ENCODE data around the gene LRP8.

Gene LRP8

GRCh38 chr1:53359225-53359933 is 31.5 kb upstream of the LRP8 start:
- DNase-seq, result no peak

GRCh38 chr1:53356637-53357036 is 28.8 kb upstream of the LRP8 start:
- no peak for DNase-seq

DNA sequence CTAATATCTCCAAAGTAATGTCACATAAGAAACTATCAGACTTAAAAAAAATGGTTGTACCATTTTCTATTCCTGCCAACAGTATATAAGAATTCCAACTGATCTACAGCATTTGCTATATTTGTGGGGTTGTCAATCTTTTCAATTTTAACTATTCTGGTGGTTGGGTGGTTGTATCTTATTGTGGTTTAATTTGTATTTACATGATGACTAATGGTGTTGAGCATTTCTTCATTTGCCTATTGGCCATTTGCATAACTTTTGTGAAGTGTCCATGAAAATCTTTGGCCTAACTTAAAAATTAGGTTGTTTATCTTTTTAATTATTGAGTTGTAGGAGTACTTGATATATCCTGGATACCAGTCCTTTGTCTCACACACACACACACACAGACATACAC is 26.2 kb upstream of the LRP8 start:
- no peak for DNase-seq

DNA sequence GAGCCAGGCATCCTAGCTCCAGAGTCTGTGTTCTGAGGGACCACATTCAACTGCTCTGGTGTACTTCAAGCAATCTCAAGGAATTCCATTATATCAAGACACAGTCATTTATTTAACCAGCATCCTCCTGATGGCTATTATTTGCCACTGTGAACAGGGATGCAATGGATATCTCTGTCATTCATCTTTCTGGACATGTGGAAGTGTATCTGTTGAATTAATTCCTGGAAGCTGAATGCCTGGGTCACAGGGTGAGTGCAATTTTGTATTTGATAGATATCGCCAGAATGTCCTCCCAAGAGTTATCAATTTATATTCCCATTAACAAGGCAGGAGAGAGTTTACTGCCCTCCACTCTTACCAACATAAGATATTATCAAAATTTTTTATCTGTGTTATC is 24.7 kb upstream of the LRP8 start:
- no peak for DNase-seq

GRCh38 chr1:53350853-53351767 is 23.2 kb upstream of the LRP8 start:
- DNase-seq, result no peak

GRCh38 chr1:53349968-53350852 is 22.3 kb upstream of the LRP8 start:
- DNase-seq, result no peak

GRCh38 chr1:53349369-53349835 is 21.5 kb upstream of the LRP8 start:
- no peak for DNase-seq

DNA sequence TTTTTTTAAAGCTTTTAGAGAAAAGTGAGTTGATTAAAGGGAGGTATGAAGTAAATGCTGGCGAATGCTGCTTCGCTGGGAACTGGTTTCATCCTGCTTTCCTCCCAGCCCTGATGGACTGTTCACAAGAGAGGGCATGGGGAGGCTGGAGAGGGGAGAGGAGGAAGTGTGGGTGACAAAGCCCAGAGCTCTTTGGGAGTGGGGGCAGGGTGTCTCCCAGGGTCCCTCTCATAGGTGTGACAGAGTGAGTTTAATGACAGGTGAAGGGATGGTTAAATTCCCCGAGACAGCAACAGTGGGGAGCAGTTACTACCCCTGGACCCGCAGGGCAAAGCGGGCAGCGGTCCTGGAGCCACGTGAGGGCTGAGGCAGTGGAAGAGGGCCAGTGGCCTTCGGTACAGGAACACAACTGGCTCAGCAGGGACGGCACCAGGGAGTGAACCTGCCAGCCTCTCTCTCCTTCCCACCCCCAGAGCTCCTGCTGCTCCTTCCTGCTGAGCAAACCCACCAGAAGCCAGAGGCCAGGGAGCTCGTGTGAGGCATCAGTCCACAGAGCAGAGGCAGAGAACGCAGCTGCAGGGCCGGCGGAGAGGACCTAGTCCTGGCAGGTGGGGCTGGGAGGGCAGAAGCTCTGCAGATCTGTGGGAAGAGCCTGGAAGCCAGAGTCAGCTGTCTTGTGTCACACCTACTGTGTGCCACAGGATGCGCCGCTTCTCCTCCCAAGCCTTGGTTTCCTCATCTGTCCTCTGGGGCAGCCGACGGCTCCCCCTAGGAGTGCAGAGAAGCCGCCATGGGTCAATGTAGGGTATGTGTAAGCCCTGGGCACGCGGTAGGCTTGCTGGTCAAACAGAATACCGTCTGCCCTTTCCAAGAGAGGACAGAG is 20.9 kb upstream of the LRP8 start:
- DNase-seq, result no peak

DNA sequence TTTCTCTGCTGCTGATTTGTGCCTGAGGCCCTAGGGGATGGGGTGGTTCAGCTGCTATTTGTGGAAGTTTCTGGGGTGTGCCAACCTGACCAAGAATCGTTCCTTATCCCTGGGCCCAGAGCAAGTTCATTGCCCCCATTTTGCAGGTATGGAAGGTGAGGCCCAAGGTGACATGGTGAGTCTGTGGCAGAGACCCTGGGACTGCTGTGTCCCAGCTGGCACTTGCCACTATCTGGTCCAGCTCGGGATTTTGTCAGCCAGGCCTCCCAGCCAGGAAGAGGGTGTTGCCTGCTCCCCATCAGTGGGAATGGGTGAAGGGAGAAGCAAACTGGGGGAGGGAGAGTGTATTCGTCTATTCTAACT is 18.9 kb upstream of the LRP8 start:
- no peak for DNase-seq

DNA sequence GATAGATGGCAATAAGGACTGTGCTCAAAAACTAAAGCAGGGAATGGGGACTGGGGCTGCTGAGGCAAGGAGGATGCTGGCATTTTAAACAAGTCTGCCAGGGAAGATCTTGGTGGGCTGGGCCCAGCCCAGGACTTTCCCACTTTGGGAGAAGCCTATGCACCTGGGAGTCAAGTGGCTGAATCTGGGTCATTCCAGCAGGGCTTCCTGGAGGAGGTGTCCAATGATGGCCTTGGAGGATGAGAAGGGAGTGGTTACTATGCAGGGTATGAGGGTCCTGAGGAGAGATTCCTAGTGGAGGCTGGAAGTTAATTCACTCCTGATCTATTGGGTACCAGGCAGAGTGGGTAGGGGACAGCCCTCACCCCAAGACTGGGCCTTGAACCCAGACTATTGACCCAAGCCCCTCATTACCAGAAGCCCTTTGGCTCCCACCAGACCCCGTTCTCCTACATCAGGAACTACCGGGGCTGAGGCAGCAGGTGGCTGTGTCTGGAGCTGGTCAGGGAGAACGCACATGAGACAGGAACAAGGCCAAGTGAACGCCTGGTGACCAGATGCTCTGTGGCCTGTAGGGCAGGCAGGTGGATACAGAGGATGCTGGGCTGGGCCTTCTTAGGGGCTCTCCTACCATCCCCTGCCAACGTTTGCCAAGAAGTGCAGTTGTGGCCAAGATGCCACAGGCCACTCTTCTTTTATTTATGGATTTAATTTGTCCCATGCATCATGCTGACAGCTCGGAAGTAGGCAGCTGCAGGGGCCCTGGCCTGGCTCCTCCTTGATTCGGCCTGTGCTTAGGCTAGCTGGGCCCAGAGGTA is 18.3 kb upstream of the LRP8 start:
- no peak for DNase-seq

DNA sequence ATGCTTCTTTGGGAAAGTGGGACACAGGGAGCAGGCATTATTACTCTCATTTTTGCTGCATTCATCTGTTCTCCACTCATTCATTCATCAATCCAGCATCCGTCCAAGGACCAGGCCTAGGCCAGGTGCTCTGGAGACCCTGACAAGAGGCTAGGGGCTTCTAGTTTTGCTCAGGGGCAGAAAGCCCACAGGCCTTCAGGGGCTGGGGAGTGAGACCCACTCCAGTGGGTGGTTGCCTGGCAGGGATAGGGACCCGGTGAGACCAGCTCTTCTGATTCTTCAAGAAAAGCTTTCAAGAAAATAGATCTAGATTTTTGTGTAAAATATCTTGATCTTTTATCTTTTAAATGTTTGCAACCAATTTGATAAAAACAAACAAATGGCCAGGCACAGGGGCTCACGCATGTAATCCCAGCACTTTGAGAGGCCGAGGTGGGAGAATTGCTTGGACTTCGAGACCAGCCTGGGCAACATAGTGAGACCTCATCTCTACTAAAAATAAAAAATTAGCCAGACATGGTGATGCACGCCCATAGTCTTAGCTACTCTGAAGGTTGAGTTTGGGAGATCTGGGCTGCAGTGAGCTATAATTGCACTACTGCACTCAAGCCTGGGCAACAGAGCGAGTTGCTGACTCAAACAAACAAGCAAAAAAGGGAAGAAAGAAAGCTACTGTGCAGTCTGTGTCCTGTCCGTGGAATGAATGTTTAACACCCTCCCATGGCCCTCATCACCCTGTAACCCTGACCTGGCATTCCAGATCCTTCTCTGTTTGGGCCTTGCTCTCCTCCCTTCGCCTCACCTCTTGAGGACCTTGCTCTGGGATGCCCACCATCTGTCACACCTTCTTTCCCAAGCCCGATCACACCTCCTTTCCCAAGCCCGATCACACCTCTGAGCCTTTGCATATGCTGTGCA is 17.3 kb upstream of the LRP8 start:
- no peak for DNase-seq

DNA sequence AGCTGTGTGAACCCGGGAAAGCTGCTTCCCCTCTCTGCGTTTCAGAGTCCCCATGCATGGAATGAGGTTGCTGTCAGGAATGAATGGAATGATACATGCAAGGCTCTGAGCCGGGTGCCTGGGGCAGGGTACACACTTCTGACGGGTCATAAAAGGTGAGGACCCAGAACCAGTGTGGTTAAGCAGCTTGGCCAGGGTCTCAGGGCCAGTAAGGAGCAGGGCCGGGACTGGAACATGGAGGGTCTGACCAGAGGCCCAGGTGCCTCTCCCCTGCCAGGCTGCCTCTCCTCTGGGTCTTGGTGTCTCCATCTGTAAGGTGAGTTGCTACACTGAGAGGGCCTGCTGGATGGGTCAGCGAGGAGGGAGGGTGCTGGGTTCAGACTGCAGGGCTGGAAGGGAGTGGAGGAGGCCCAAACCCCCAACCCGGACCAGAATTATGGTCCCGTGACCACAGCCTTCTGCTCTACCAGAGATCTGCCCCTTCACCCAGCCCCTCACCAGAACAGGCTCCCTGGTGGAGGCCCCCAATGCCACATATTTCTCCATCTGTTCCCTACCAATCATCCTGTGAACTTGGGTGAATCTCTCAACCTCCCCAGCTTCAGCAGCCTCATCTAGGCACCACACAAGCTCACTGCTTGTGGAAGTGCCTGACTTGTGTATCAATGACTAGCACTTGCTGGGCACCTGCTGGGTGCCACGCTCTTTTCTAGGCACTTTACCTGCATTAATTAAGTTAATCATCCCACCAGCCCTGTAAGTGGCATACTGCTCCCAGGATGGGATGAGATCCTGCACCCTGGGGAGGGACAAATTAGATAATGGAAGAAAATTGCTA is 16.2 kb upstream of the LRP8 start:
- DNase-seq, result peak; percentile 28

- no peak for DNase-seq
These were observed 15.0 kb upstream of the LRP8 start for GRCh38 chr1:53342735-53343470.

DNA sequence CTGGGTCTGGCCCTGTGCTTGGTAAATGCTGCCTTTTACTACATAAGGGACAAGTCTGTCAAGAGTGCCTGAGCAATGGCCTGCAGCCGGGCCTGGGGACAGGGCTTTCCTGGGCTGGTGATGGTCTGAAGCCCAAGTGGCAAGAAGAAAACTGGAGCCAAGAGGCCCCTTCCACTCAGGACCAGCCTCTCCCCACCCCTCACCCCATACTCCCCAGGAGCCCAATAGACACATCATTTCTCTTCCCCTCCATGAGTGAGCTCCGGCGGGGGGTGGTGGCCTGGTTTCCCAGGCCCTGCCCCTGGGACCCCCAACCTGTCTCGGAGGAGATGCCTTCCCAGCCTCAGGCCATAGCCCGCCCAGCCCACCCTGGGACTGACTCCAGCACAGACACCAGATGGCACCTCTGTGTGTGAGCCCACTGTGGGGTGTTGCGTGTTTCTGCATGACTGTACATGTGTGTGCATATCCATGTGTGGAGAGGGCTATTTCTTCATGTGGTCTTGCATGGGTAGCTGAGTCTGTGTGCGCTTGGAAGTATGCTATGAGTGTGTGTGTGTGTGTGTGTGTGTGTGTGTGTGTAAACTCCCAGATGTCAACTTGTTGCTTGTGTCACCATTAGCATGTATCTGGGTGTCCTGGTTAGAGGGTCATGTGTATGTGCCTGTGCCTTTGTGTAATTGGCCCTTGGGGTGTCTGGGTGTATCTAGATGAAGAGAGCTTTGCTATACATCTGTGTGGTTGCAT is 14.3 kb upstream of the LRP8 start:
- no peak for DNase-seq

GRCh38 chr1:53341521-53341895 is 13.6 kb upstream of the LRP8 start:
- DNase-seq, result no peak

DNA sequence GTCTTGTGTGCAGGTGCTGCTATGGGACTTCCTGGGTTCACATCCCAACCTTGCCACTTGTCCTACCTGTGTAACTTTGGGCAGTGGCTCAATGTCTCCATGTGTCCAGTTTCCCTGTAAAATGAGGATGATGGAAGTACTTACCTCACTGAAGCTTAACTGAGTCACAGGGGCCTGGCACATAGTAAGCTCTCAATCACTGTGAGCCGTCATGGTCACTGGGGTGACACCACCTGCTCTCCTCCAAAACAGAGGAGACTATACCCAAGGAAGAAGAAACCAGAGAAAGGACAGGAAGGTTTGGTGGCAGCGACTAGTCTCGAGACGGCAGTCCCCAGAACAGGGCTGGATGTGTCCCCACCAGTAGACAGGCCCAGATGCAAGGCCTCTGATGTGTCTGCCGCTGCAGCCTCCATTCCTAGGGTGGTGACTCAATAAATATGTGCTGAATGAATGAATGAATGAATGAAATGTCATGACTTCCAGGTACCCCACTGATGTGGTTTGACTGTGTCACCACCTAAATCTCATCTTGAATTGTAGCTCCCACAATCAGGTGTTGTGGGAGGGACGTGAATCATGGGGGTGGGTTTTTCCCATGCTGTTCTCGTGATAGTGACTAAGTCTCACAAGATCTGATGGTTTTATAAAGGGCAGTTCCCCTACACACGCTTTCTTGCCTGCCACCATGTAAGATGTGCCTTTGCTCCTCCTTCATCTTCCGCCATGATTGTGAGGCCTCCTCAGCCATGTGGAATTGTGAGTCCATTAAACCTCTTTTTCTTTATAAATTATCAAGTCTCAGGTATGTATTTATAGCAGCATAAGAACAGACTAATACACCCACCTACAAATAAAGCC is 13.0 kb upstream of the LRP8 start:
- no peak for DNase-seq

Measured in COR-L47 (cell line).